ENCODE results near the gene CLEC10A.
"Not testable (repeated sequence)": the region's sequence is repeated elsewhere in the genome, so short reads cannot be mapped to it uniquely, and the experiment has no call there.

Gene CLEC10A

DNA sequence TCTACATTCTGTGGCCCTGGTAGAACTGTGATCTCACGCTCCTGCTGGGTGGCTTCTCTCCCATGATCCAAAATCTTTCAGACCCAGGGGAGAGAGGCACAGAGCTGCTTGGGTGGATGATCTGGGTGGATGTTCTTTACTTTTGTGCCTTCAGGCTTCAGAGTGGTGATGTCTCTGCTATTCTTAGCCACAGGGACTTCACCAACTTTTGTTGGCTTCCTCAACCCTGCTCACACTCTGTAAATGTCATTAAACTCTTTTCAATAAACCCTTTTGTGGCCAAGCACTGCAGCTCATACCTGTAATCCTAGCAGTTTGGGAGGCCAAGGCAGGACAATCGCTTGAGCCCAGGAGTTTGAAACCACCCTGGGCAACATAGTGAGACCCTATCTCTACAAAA lies 7.6 kb downstream of the CLEC10A start:
- DNase-seq (ENCODE audit: low read depth) = no peak

DNA sequence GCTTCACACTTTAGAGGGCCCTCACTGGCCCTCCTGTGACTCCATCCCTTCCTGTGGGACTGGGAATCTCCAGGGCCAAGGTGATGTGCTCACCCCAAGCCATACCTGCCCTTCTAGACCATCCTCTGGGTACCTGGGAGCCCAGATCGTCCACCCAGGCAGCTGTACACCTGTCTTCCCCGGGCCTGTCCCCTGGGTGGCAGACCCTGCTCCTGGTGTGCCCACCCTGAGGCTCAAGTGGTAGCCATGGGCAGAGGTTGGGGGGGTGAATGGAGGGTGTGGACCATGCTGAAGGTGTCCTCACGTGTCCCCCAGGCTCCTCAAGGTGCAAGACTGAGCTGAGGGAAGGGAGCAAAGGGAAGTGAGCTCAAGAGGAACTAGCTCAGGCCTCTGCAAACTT lies 9.3 kb downstream of the CLEC10A start:
- no peak for DNase-seq (ENCODE audit: low read depth)

GRCh38 chr17:7068268-7068667 lies 11.8 kb downstream of the CLEC10A start:
- DNase-seq (ENCODE audit: low read depth) = no peak

DNA sequence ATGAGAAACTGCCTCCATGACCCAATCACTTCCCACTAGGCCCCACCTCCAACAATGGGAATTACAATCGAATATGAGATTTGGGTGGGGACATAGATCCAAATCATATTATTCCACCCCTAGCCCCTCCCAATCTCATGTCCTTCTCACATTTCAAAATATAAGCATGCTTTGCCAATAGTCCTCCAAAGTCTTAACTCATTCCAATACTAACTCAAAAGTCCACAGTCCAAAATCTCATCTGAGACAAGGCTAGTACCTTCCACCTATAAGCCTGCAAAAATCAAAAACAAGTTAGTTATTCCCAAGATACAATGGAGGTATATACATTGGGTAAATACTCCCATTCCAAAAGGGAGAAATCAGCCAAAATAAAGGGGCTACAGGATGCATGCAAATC lies 12.9 kb downstream of the CLEC10A start:
- no peak for DNase-seq (ENCODE audit: low read depth)

DNA sequence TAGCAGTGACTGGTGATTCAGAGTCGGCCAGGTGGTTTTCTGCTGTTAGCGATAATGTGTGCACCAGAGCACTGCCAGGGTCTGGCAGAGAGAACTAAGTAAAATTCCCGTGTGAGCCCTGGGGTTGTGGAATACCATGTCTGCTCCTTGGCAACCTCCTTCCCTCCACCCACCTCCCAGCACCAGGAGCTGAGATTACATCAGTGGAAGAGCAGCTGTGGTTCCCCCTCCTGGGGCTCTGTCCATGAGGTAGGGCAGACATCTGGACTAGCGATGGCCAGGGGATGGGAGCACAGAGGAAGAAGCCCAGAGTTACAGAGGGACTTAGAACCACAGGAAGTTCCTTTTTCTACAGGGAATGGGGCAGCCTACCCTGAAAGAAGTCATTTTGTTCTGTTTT lies 15.8 kb downstream of the CLEC10A start:
- DNase-seq (ENCODE audit: low read depth) = no peak

GRCh38 chr17:7063518-7064094 lies 16.4 kb downstream of the CLEC10A start:
- no peak for DNase-seq (ENCODE audit: low read depth)

GRCh38 chr17:7060165-7060891 lies 19.7 kb downstream of the CLEC10A start:
- peak; percentile 56 for DNase-seq (ENCODE audit: low read depth)

GRCh38 chr17:7058831-7059447 lies 21.1 kb downstream of the CLEC10A start:
- DNase-seq (ENCODE audit: low read depth) = no peak

- no peak for DNase-seq (ENCODE audit: low read depth)
These were observed 23.7 kb downstream of the CLEC10A start for GRCh38 chr17:7056386-7056785.

DNA sequence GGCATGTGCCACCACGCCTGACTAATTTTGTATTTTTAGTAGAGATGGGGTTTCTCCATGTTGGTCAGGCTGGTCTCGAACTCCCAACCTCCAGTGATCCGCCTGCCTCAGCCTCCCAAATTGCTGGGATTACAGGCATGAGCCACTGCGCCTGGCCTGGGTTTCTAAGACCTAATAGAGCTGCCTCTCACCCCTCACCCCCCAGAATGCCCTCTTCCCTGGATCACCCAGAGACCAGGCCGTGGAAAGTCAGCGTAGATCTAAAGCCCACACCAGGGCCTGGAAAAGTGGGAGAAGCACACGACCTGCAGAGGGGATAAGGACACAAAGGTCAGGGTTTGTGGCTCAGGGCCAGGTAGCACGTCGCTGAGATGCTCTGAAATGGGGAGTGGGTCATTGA lies 29.5 kb downstream of the CLEC10A start:
- not testable (repeated sequence) for DNase-seq (ENCODE audit: low read depth)

DNA sequence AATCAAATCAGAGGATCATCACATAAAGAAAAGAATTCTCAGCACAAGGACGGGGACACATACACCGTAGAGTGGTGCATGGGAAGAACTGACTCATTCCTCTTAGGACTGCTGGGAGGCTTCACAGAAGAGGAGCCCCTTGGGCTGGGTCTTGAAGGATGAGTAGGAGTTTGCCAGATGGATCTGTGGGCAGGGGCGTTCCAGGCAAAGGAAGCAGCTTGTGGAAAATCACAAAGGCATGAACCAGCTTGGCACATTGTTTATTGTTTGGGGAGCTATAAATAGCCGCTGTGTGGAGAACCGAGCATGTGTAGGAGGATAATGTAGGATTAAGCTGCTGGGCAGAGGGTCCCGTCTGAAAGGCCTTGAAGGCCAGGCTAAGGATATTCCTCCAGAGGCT lies 31.1 kb downstream of the CLEC10A start:
- no peak for DNase-seq (ENCODE audit: low read depth)

- DNase-seq (ENCODE audit: low read depth) = no peak
These were observed 32.5 kb downstream of the CLEC10A start for GRCh38 chr17:7047566-7047965.

- DNase-seq (ENCODE audit: low read depth) = not testable (repeated sequence)
These were observed 33.2 kb downstream of the CLEC10A start for GRCh38 chr17:7046725-7047397.

DNA sequence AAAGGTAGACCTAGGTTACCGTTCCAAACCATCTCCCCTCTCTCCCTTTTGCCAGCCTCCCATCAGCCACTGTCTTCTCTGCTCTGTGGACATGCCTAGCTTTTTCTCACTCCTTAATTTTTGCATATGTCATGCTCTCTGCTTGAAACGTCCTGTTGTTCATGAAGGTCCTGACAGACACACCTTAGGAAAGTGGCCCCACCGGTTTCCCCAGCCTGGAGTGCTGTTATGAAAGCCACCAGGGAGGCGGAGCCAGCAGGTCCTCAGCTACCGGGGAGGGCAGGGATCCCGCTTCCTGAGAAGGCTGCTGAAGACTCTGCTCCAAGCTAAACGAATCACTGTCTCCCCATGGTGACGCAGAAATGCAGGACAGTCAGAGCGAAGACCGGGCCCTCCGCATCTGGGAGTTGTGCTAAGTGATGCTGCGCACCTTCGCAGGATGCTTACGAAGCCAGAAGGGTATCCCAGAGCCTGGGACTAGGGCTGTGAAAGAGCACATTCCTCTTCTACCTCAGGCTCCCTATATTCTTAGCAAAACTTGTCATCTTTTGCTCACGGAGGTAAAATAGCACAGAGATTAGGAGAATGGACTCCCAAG lies 33.8 kb downstream of the CLEC10A start:
- no peak for DNase-seq (ENCODE audit: low read depth)

DNA sequence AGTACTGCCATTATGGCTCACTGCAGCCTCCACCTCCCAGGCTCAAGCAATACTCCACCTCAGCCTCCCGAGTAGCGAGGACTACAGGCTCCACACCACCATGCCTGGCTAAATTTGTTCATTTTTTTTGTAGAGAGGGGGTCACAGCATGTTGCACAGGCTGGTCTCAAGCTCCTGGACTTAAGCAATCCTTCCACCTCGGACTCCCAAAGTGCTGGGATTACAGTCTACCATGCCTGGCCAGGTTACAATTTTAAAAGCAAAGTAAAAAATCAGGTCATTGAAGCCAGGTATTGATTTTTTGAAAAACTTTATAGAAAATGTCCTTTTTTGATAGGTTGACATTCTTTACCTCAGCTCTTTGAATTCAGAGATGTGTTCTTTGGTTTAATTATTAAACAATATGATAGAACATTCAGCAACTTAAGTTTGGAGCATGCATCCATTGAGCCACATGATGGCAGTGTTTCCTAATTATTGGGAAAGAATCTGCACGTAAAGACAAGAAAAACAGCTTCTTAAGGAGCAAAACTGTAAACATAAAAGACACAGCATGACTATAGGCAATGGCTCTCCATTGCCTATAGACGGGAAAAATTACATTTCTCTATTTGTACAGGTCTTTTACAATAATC lies 34.4 kb downstream of the CLEC10A start:
- DNase-seq (ENCODE audit: low read depth) = no peak

DNA sequence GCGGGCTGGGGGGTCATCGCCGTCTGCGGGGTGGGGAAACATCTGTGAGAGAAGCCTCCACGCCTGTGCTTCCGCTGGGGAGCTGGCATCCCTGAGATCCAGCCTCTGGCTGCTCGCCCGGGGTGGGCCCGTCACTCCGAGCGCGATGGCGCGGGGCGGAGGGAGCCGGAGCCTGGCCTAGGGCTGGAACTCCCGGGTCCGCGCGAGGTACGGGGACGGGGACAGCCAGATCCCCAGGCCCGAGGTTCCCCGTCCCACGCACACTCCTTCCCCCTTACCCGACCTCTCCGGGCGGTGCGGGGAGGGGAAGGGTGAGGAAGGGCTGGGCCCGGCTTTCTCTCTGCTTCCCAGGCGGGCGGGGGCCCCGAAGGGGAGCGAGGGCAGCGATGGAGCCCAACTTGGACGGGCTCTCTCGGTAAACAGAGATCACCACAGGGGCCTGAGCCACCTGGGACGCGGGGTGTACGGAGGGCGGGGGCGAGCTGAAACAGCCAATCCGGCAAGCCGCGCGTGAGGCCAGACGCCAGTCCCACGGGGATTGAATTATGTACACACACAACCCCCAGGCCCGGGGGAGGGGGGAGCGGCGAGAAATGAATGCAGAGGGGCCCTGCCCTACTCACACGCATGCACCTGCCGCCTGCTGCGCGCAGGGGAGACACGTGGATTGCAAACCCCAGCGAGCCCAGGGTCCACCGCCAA lies 36.4 kb downstream of the CLEC10A start, which contains the start of gene SLC16A11:
Gene SLC16A11, minus strand, starts transcription at position 596 of the 702 bp plus-strand sequence. Its CDS starts 579 bp downstream, at position 17.
- no peak for DNase-seq (ENCODE audit: low read depth)

DNA sequence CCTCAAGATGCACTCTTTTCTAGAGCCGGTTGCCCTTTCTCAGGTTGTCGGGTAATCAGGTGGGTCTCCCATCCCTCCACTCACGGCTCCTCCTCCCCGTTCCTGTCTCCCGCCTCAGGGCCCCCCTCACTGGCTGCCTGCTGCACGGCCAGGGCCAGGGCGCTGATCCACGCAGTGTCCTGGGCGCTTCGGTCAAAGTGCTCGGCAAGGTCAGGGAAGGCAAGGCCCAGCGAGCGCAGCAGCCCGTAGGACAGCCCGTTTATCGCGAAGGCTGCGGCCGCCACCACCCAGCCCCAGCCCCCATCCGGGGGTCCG lies 36.9 kb downstream of the CLEC10A start:
- DNase-seq (ENCODE audit: low read depth) = no peak

- no peak for DNase-seq (ENCODE audit: low read depth)
These were observed 37.4 kb downstream of the CLEC10A start for GRCh38 chr17:7042501-7043181.

DNA sequence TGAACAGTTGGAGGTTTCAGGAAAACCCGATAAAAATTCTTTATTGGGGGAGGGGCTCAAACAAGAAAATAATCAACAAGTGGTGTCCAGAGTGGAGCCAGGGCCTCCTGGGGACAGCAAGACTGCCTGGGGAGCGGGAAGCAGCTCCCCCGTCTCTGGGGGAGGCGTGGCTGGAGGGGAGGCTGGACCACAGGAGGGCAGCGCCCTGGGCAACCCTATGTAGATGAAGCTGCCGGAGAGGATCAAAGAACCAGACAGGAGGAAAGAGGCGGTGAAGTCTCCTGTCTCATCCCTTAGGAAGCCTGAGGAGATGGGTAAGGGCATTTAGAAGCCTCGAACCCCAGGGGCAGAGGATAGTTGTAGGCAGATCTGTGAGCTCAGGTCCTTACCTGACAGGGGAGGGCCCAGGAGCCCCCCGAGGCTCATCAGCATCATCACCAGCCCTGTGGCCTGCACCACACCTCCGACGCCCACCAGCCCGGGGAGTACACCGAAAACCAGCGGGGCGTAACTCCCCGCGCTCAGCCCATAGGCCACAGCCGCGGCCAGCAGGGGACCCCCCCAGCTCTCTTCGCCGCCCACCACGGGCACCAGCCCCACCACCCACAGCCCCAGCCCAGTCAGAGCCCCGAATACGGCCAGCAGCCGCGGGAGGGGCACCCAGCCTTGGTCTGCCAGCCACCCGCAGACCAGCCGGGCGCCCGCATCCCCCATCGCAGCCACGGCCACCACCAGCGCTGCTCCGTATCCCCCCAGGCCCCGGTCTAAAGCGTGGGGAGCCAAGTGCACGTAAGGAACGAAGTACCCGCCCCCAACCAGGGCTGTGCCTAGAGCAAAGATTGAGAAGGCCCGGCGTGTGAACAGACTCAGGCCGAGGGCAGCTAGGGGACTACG lies 38.2 kb downstream of the CLEC10A start:
- no peak for DNase-seq (ENCODE audit: low read depth)

DNA sequence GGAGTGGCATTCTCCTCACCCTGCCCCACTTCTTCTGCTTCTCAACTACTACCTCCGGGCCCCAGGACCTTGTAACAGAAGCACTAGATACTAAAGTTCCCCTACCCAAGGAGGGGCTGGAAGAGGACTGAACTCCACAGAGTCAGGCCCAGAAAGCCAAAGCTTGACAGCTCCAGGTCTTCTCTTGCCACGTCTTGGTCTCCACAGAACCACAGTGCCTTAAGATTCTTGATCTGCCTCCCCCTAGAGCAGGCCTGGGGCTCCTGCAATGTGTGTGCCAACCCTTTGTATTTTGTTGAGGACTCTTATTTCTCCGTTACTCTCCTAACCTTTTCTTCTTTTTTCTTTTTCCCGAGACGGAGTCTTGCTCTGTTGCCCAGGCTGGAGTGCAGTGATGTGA lies 40.2 kb downstream of the CLEC10A start:
- no peak for DNase-seq (ENCODE audit: low read depth)
